ENCODE measurements around the gene GXYLT2. TPM values are rescaled to one million over a fixed set of nuclear protein-coding genes. Genes with fewer than 3 reads are reported as not detected.

GXYLT2 gene
- total and polyA plus RNA-seq, 3 donors from 2014 or later, result 9.7 to 27.8 (median 17.6) TPM

GRCh38 chr3:72944696-72945095 is 56.9 kb downstream of the GXYLT2 start:
- no peak overlapping the region for H3K4me3 ChIP-seq
- 92 to 94% methylated on average over 7 of the region's 7 CpGs for WGBS, 2 donors
- H3K4me1 ChIP-seq, result no peaks in the 10 kb centered on the region
- H3K27me3 ChIP-seq, result no peaks in the 10 kb centered on the region
- H3K9me3 ChIP-seq, result no peaks in the 10 kb centered on the region
- TF ChIP-seq POLR2A (IDR thresholded peaks at IDR 0.05) (no peak), CTCF (IDR thresholded peaks at IDR 0.05) (no peak)
- intact Hi-C loops (cut with DNase I; ENCODE audit: low total_unique reads), result no loop called here
- H3K36me3 ChIP-seq (ENCODE audit: low read depth, missing control alignments), result no peaks in the 10 kb centered on the region
- no peak overlapping the region for H3K27ac ChIP-seq
- DNase-seq, result no peak

- intact Hi-C loops (cut with DNase I; ENCODE audit: low total_unique reads), result no loop called here
- 66 to 76% methylated on average over 8 of the region's 8 CpGs for WGBS, 2 donors
These were observed 60.1 kb downstream of the GXYLT2 start for GRCh38 chr3:72947715-72948490.

GRCh38 chr3:72949016-72949415 is 61.2 kb downstream of the GXYLT2 start:
- Histone ChIP-seq H3K4me1 (peaks cover 10% of the 10 kb centered on the region), H3K4me3 (no peak overlapping the region), H3K27me3 (no peaks in the 10 kb centered on the region), H3K27ac (no peak overlapping the region), H3K9me3 (no peaks in the 10 kb centered on the region), H3K36me3 (ENCODE audit: low read depth, missing control alignments) (no peaks in the 10 kb centered on the region)
- no peak for DNase-seq
- intact Hi-C loops (cut with DNase I; ENCODE audit: low total_unique reads), result no loop called here
- TF ChIP-seq CTCF (IDR thresholded peaks at IDR 0.05) (no peak), POLR2A (IDR thresholded peaks at IDR 0.05) (no peak)
- WGBS, 2 donors, result 87% methylated on average over 4 of the region's 4 CpGs

More at GRCh38 chr3:72947715-72948490, 60.1 kb downstream of the GXYLT2 start:
- no peaks in the 10 kb centered on the region for H3K27me3 ChIP-seq
- H3K9me3 ChIP-seq, result no peaks in the 10 kb centered on the region
- no peak overlapping the region for H3K27ac ChIP-seq
- no peak overlapping the region for H3K4me3 ChIP-seq
- TF ChIP-seq CTCF (IDR thresholded peaks at IDR 0.05) (no peak), POLR2A (IDR thresholded peaks at IDR 0.05) (no peak)
- no peaks in the 10 kb centered on the region for H3K36me3 ChIP-seq (ENCODE audit: low read depth, missing control alignments)
- DNase-seq, result no peak
- H3K4me1 ChIP-seq, result no peaks in the 10 kb centered on the region

- intact Hi-C loops (cut with DNase I; ENCODE audit: low total_unique reads), result no loop called here
- Histone ChIP-seq H3K27ac (no peak overlapping the region), H3K36me3 (ENCODE audit: low read depth, missing control alignments) (no peaks in the 10 kb centered on the region), H3K4me3 (no peak overlapping the region), H3K9me3 (no peaks in the 10 kb centered on the region), H3K4me1 (peaks cover 10% of the 10 kb centered on the region), H3K27me3 (no peaks in the 10 kb centered on the region)
- DNase-seq, result no peak
- TF ChIP-seq CTCF (IDR thresholded peaks at IDR 0.05), result no peak
- WGBS, 2 donors, result 84 to 87% methylated on average over 8 of the region's 8 CpGs
These were observed 62.5 kb downstream of the GXYLT2 start for GRCh38 chr3:72950372-72950771.

GRCh38 chr3:72950801-72951200 is 63.0 kb downstream of the GXYLT2 start:
- TF ChIP-seq CTCF (IDR thresholded peaks at IDR 0.05), result no peak
- no peak for TF ChIP-seq POLR2A (IDR thresholded peaks at IDR 0.05)
- Histone ChIP-seq H3K36me3 (ENCODE audit: low read depth, missing control alignments) (no peaks in the 10 kb centered on the region), H3K4me3 (no peak overlapping the region), H3K27me3 (no peaks in the 10 kb centered on the region), H3K4me1 (peaks cover 10% of the 10 kb centered on the region), H3K27ac (no peak overlapping the region), H3K9me3 (no peaks in the 10 kb centered on the region)
- WGBS, 2 donors, result 66 to 71% methylated on average over 4 of the region's 4 CpGs
- intact Hi-C loops (cut with DNase I; ENCODE audit: low total_unique reads), result no loop called here
- DNase-seq, result no peak
